CD4-positive, alpha-beta T cell treated with Interleukin-2 at 100 ng/mL for 4 hours (primary cell): Measurements from ENCODE around the gene KCND1.
A peak's percentile ranks its signal among the peaks of the same experiment; 100 is the strongest.

Experiments
- DNase-seq: peaks from one replicate; pipeline ENCODE4 v3.0.0-alpha.2; 2020; ENCODE audit warnings: low spot score

KCND1 gene

GRCh38 chrX:48911412-48912182 lies 60.0 kb downstream of the KCND1 start, which contains the start of gene SLC35A2:
Gene SLC35A2 (minus strand): TSS chrX:48911646. CDS start chrX:48911636, 10 bp downstream.
- peak; percentile 85 for DNase-seq
